SK-N-SH treated with all-trans-retinoic acid at 6 μM for 48 hours (cell line): ENCODE results near the gene MED12.

Source experiments
- ATAC-seq: fragments of 200-7000 bp; cut with Tn5 transposase; 3 replicates; pipeline ENCODE4 v1.9.1; 2020; ENCODE audit warnings: mild to moderate bottlenecking, moderate library complexity
- ARNTL ChIP-seq: fragments of 450-650 bp; formaldehyde crosslinking; IDR thresholded peaks from 2 replicates; pipeline ENCODE4 v1.5.0; 2020; ENCODE audit warnings: low read depth, mild to moderate bottlenecking, moderate library complexity, borderline replicate concordance
- BACH2 ChIP-seq: fragments of 250-450 bp; sonication (Bioruptor Pico); IDR thresholded peaks from 2 replicates; pipeline ENCODE4 v1.9.0; 2021; ENCODE audit warnings: mild to moderate bottlenecking, borderline replicate concordance
- CREB5 ChIP-seq: fragments of 250-450 bp; sonication (Bioruptor Pico); IDR thresholded peaks from 2 replicates; pipeline ENCODE4 v1.5.1; 2020; ENCODE audit warnings: low read depth, mild to moderate bottlenecking, moderate library complexity
- CSDC2 ChIP-seq: fragments of 250-450 bp; sonication (Bioruptor Pico); IDR thresholded peaks from 2 replicates; pipeline ENCODE4 v1.5.0; 2020; ENCODE audit warnings: mild to moderate bottlenecking, moderate library complexity
- CSRNP3 ChIP-seq: fragments of 250-450 bp; sonication (Bioruptor Pico); IDR thresholded peaks from 2 replicates; pipeline ENCODE4 v1.5.1; 2021; ENCODE audit warnings: mild to moderate bottlenecking, moderate library complexity
- ESRRG ChIP-seq: fragments of 250-450 bp; sonication (Bioruptor Pico); IDR thresholded peaks from 2 replicates; pipeline ENCODE4 v1.6.1; 2021; ENCODE audit warnings: mild to moderate bottlenecking
- GLIS3 ChIP-seq: fragments of 250-450 bp; sonication (Bioruptor Pico); IDR thresholded peaks from 2 replicates; pipeline ENCODE4 v1.5.0; 2020; ENCODE audit warnings: mild to moderate bottlenecking, moderate library complexity
- ISL1 ChIP-seq: fragments of 250-450 bp; sonication (Bioruptor Pico); IDR thresholded peaks from 2 replicates; pipeline ENCODE4 v2.1.2; 2022; ENCODE audit warnings: mild to moderate bottlenecking, moderate library complexity
- OSR1 ChIP-seq: fragments of 250-450 bp; sonication (Bioruptor Pico); IDR thresholded peaks from 2 replicates; pipeline ENCODE4 v1.8.0; 2022; ENCODE audit warnings: moderate library complexity, mild to moderate bottlenecking, inconsistent platforms
- PPARA ChIP-seq: fragments of 250-450 bp; sonication (Bioruptor Pico); IDR thresholded peaks from 2 replicates; pipeline ENCODE4 v1.5.0; 2020; ENCODE audit warnings: mild to moderate bottlenecking, borderline replicate concordance
- SNAI2 ChIP-seq: fragments of 250-450 bp; sonication (Bioruptor Pico); IDR thresholded peaks from 2 replicates; pipeline ENCODE4 v1.5.0; 2020; ENCODE audit warnings: mild to moderate bottlenecking, moderate library complexity
- TCF4 ChIP-seq: fragments of 250-450 bp; sonication (Bioruptor Pico); IDR thresholded peaks from 2 replicates; pipeline ENCODE4 v1.8.0; 2021; ENCODE audit warnings: mild to moderate bottlenecking, moderate library complexity, borderline replicate concordance
- TOX ChIP-seq: fragments of 250-450 bp; sonication (Bioruptor Pico); IDR thresholded peaks from 2 replicates; pipeline ENCODE4 v1.8.0; 2021; ENCODE audit warnings: mild to moderate bottlenecking, moderate library complexity, borderline replicate concordance
- TSHZ2 ChIP-seq: fragments of 250-450 bp; sonication (Bioruptor Pico); IDR thresholded peaks from 2 replicates; pipeline ENCODE4 v1.5.0; 2020; ENCODE audit warnings: mild to moderate bottlenecking, moderate library complexity
- ZC3H10 ChIP-seq: fragments of 250-450 bp; sonication (Bioruptor Pico); IDR thresholded peaks from 2 replicates; pipeline ENCODE4 v1.5.1; 2021; ENCODE audit warnings: mild to moderate bottlenecking, moderate library complexity
- ZFP3 ChIP-seq: fragments of 250-450 bp; sonication (Bioruptor Pico); IDR thresholded peaks from 2 replicates; pipeline ENCODE4 v1.5.0; 2020; ENCODE audit warnings: mild to moderate bottlenecking, moderate library complexity
- ZFP30 ChIP-seq: fragments of 450-650 bp; formaldehyde crosslinking; IDR thresholded peaks from 2 replicates; pipeline ENCODE4 v1.5.0; 2022; ENCODE audit warnings: mild to moderate bottlenecking, moderate library complexity
- ZNF565 ChIP-seq: fragments of 450-650 bp; formaldehyde crosslinking; conservative IDR thresholded peaks from 2 replicates; pipeline ENCODE4 v1.5.0; 2020; ENCODE audit warnings: low read depth, mild to moderate bottlenecking, moderate library complexity
- ZNF70 ChIP-seq: fragments of 450-650 bp; formaldehyde crosslinking; IDR thresholded peaks from 2 replicates; pipeline ENCODE4 v1.5.0; 2020; ENCODE audit warnings: mild to moderate bottlenecking, moderate library complexity
- ZNF8 ChIP-seq: fragments of 450-650 bp; formaldehyde crosslinking; IDR thresholded peaks from 2 replicates; pipeline ENCODE4 v1.5.0; 2020; ENCODE audit warnings: mild to moderate bottlenecking, moderate library complexity
- TF ChIP-seq, protein P1 (sequence below): fragments of 250-450 bp; sonication (Bioruptor Pico); IDR thresholded peaks from 2 replicates; pipeline ENCODE4 v1.8.0; 2021; ENCODE audit warnings: low read depth, mild to moderate bottlenecking, moderate library complexity, borderline replicate concordance
- TF ChIP-seq, protein P2 (sequence below): fragments of 250-450 bp; sonication (Bioruptor Pico); IDR thresholded peaks from 2 replicates; pipeline ENCODE4 v1.8.0; 2020; ENCODE audit warnings: mild to moderate bottlenecking, moderate library complexity, borderline replicate concordance

The MED12 gene

GRCh38 chrX:71118032-71118984, at the start of gene MED12:
TSS of gene MED12 (plus strand) at chrX:71118596. CDS start at chrX:71118755, 159 bp downstream.
- ATAC-seq = peak; percentile 99
- TF ChIP-seq TOX (CRISPR knock-in tag) (no peak), BACH2 (no peak)

DNA sequence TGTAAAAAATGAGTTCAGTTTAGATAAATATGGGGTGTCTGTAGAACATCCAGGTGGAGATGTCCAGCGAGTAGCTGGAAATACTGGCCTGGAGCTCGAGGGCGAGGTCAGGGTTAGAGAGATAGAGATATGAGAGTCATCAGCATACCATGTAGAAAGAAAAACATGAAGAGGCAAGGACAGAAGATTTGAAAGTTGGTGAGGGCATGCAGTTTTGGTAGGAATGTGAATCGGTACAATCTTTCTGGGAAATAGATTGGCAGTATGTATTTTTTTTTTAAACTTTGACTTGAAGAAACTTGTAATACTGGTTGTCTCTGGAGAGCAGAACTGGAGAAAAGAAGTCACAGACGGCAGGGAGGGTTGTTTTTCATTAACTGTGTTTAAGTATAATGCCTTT, 47.9 kb upstream of the MED12 start:
- ATAC-seq = no peak
- TF ChIP-seq CSDC2 (CRISPR knock-in tag) (no peak), ZC3H10 (CRISPR knock-in tag) (no peak), ZNF565 (CRISPR knock-in tag) (no peak), ISL1 (no peak), ZNF8 (CRISPR knock-in tag) (no peak), ZFP30 (no peak), SNAI2 (no peak), OSR1 (no peak), TCF4 (CRISPR knock-in tag) (no peak), ESRRG (no peak), CREB5 (CRISPR knock-in tag) (no peak), PPARA (CRISPR knock-in tag) (no peak), TSHZ2 (CRISPR knock-in tag) (no peak), ARNTL (no peak)
- TF ChIP-seq, protein P1, sequence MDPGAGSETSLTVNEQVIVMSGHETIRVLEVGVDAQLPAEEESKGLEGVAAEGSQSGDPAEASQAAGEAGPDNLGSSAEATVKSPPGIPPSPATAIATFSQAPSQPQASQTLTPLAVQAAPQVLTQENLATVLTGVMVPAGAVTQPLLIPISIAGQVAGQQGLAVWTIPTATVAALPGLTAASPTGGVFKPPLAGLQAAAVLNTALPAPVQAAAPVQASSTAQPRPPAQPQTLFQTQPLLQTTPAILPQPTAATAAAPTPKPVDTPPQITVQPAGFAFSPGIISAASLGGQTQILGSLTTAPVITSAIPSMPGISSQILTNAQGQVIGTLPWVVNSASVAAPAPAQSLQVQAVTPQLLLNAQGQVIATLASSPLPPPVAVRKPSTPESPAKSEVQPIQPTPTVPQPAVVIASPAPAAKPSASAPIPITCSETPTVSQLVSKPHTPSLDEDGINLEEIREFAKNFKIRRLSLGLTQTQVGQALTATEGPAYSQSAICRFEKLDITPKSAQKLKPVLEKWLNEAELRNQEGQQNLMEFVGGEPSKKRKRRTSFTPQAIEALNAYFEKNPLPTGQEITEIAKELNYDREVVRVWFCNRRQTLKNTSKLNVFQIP (CRISPR knock-in tag) = no peak

DNA sequence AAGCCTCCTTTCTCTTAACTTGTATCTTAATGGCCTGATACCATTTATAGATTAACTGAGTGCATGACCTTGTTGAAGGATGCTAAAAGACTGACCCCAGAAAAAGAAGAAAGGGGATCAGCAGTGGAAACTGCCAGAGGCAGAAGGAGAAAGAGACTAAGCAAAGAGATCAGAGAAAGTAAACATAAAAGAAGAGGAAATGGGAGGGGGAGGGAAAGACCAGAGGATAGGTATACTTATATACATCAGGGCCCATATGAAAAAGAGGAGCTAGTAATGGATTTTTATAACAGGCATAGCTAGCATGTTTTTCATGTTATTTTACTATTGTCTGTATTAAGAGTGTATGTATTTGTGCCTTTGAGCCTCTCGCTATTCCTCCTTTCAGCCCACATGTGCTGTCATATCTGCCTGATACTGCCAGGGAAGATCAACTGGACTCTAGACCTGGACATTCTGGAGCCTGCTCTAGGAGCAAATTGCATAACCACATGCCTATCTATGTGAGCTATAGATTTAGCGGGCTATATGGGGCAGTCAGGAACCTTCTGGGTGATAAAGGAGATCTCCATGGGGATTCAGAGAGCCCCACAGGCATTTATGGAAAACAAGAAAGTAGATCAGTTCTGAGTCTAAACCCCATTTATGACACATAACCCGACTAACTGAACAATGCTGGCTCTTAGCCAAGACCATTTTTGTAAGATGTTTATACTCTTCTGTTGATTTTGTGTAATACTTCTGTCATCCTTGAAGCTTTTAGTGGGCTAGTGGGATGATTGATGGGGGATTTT, 36.9 kb upstream of the MED12 start:
- ATAC-seq = no peak
- TF ChIP-seq ISL1 (no peak), CREB5 (CRISPR knock-in tag) (no peak), CSRNP3 (CRISPR knock-in tag) (no peak), ZC3H10 (CRISPR knock-in tag) (no peak), ZNF70 (no peak), TCF4 (CRISPR knock-in tag) (no peak), GLIS3 (CRISPR knock-in tag) (no peak), SNAI2 (no peak), ZNF565 (CRISPR knock-in tag) (no peak), PPARA (CRISPR knock-in tag) (no peak), ZFP3 (CRISPR knock-in tag) (no peak)
- TF ChIP-seq, protein P2, sequence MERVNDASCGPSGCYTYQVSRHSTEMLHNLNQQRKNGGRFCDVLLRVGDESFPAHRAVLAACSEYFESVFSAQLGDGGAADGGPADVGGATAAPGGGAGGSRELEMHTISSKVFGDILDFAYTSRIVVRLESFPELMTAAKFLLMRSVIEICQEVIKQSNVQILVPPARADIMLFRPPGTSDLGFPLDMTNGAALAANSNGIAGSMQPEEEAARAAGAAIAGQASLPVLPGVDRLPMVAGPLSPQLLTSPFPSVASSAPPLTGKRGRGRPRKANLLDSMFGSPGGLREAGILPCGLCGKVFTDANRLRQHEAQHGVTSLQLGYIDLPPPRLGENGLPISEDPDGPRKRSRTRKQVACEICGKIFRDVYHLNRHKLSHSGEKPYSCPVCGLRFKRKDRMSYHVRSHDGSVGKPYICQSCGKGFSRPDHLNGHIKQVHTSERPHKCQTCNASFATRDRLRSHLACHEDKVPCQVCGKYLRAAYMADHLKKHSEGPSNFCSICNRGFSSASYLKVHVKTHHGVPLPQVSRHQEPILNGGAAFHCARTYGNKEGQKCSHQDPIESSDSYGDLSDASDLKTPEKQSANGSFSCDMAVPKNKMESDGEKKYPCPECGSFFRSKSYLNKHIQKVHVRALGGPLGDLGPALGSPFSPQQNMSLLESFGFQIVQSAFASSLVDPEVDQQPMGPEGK = no peak
- TF ChIP-seq, all 23 proteins: peak for 0
